Vagina (tissue), 2 donors: ENCODE data around the gene UBE2I.

ENCODE experiments used
- POLR2A ChIP-seq, 2 donors: fragments of 450-650 bp; IDR thresholded peaks; one replicate each; pipeline ENCODE4 v1.6.1; 2017; ENCODE audit warnings: antibody characterized with exemption in 2 of 2, mild to moderate bottlenecking in 2 of 2, moderate library complexity in 2 of 2
- POLR2AphosphoS5 ChIP-seq, 2 donors: sonication (generic); formaldehyde crosslinking; IDR thresholded peaks; one replicate each; pipeline ENCODE4 v1.9.0; 2017; ENCODE audit warnings: antibody characterized with exemption in 2 of 2, mild to moderate bottlenecking in 2 of 2, low read depth in 1 of 2; ENCODE audit not compliant: insufficient read depth in 1 of 2
- TF ChIP-seq, protein P1 (sequence below), 3 experiments: fragments of 450-650 bp in 2 of 3; fragments of 200-600 bp in 1 of 3; sonication (generic) in 1 of 3; IDR thresholded peaks; one replicate each; pipeline ENCODE4 v1.5.1; 2017 to 2019; ENCODE audit warnings: antibody characterized with exemption in 3 of 3, mild to moderate bottlenecking in 2 of 3, moderate library complexity in 2 of 3

DNA sequence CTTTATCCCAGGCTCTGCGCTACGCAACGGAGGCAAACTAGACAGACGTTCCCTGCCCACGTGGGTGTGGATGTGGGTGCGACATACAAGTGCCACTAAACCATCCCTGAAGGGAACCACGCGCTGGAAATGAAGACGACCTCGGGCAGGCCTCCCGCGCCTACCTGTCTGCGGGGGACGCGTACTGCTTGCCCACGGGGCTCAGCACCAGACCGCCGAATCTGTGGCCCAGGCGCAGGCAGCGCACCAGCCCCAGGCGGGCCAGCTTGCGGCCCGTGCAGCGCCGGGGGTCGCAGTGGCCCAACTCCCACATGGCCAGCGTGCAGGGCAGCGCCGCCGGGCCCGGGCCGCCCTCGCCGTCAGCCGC is 41.8 kb downstream of the UBE2I start:
- TF ChIP-seq POLR2A (IDR thresholded peaks at IDR 0.05) (no peak), POLR2AphosphoS5 (IDR thresholded peaks at IDR 0.05; ENCODE audit: insufficient read depth in 1 of 2, low read depth in 1 of 2) (no peak)
- TF ChIP-seq, protein P1, sequence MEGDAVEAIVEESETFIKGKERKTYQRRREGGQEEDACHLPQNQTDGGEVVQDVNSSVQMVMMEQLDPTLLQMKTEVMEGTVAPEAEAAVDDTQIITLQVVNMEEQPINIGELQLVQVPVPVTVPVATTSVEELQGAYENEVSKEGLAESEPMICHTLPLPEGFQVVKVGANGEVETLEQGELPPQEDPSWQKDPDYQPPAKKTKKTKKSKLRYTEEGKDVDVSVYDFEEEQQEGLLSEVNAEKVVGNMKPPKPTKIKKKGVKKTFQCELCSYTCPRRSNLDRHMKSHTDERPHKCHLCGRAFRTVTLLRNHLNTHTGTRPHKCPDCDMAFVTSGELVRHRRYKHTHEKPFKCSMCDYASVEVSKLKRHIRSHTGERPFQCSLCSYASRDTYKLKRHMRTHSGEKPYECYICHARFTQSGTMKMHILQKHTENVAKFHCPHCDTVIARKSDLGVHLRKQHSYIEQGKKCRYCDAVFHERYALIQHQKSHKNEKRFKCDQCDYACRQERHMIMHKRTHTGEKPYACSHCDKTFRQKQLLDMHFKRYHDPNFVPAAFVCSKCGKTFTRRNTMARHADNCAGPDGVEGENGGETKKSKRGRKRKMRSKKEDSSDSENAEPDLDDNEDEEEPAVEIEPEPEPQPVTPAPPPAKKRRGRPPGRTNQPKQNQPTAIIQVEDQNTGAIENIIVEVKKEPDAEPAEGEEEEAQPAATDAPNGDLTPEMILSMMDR (IDR thresholded peaks at IDR 0.05): no peak
